Activated B cell treated with CpG ODN at 0.5 μM for 24 hours (primary cell): ENCODE measurements around the gene NEURL3. TPM values are rescaled to one million over a fixed set of nuclear protein-coding genes. Genes with fewer than 3 reads are reported as not detected.

Experiments used
- ATAC-seq: fragments of 200-7000 bp; cut with Tn5 transposase; one replicate; pipeline ENCODE4 v1.10.0; 2021; ENCODE audit warnings: low read depth, mild to moderate bottlenecking, moderate library complexity
- CTCF ChIA-PET: fragments of 350-600 bp; sonication (Branson Sonifier 250); formaldehyde crosslinking; loops from one replicate; lab custom pipeline; 2021; ENCODE audit warnings: antibody characterized with exemption; lab: Charles Lee
- POLR2A ChIA-PET: fragments of 350-600 bp; sonication (Branson Sonifier 250); formaldehyde crosslinking; loops from one replicate; lab custom pipeline; 2021; ENCODE audit warnings: antibody characterized with exemption; lab: Charles Lee
- DNase-seq: peaks from one replicate; pipeline ENCODE4 v3.0.0; 2022
- H3K27ac Mint-ChIP-seq: one replicate; pipeline ENCODE4 v1.8.0; 2020; ENCODE audit warnings: mixed read lengths
- H3K27me3 Mint-ChIP-seq: one replicate; pipeline ENCODE4 v1.8.0; 2021; ENCODE audit warnings: mixed read lengths
- H3K36me3 Mint-ChIP-seq: one replicate; pipeline ENCODE4 v1.8.0; 2021; ENCODE audit warnings: low read depth, mixed read lengths
- H3K4me1 Mint-ChIP-seq: one replicate; pipeline ENCODE4 v1.8.0; 2021; ENCODE audit warnings: mixed read lengths
- H3K4me3 Mint-ChIP-seq: one replicate; pipeline ENCODE4 v1.8.0; 2020; ENCODE audit warnings: mild to moderate bottlenecking, mixed read lengths
- H3K9me3 Mint-ChIP-seq: one replicate; pipeline ENCODE4 v1.8.0; 2020; ENCODE audit warnings: mixed read lengths
- CTCF ChIP-seq: fragments of 200-600 bp; IDR thresholded peaks from one replicate; pipeline ENCODE4 v1.8.0; 2022; ENCODE audit warnings: antibody characterized with exemption, mild to moderate bottlenecking
- intact Hi-C: fragments of 100-400 bp; cut with micrococcal nuclease; formaldehyde crosslinking; loops from one replicate; pipeline ENCODE4 v1.15.1; 2024
- total RNA-seq: library from RNA; stranded (reverse); gene quantifications from 2 replicates; pipeline ENCODE4 v1.2.3, GENCODE V29; 2022

The NEURL3 gene
- total RNA-seq, 1 donor from 2014 or later: not detected

DNA sequence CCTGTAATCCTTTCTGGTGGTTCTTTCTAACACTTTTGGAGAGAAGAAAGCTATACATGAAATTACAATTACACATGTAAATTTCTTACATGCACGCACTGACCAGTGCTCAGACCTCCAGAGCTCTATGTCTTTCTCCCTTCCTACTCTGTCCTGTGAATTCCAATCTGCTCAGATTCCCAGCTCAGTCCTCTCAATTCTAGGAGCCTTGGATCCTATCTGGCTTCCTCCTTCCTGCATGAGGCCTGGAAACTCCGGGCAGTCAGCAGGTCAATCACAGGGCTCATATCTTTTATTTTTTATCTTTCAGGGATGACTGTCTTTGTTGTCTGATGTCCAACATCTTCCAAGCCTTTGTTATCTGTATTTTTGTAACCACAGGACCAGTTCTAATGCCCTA is 56.0 kb downstream of the NEURL3 start:
- DNase-seq (no peak), ATAC-seq (no peak)
- Mint-ChIP-seq H3K9me3 (no peaks in the 10 kb centered on the region), H3K36me3 (no peaks in the 10 kb centered on the region), H3K27ac (no peak overlapping the region), H3K4me3 (no peak overlapping the region), H3K4me1 (no peaks in the 10 kb centered on the region), H3K27me3 (peaks cover 2% of the 10 kb centered on the region)
- intact Hi-C loops: no loop called here
- TF ChIP-seq CTCF: no peak
- ChIA-PET CTCF (no interaction called here), POLR2A (no interaction called here)

DNA sequence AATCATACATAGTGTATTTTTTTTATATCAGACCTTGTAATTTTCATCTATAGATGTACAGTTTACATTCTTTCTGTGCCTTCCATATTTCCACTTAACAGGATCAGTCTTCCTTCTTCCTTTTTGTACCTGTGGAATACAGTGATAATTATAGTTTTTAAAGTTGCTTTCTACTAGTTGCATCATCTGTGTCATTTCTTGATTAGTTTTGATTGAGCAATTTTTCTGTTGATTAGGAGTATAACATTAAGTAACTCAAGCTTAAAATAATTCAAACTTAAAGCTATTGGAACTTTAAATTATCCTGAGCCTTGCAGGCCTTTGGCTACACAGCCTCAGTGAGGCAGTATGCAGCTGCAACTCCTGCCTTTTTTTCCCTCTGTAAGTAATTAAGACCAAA is 57.4 kb downstream of the NEURL3 start:
- CTCF ChIA-PET: no interaction called here
- no peaks in the 10 kb centered on the region for H3K9me3 Mint-ChIP-seq

More for the DNA sequence above, 57.4 kb downstream of the NEURL3 start:
- Mint-ChIP-seq H3K36me3 (no peaks in the 10 kb centered on the region), H3K27ac (no peak overlapping the region), H3K27me3 (peaks cover 2% of the 10 kb centered on the region), H3K4me3 (no peak overlapping the region), H3K4me1 (no peaks in the 10 kb centered on the region)
- no peak for TF ChIP-seq CTCF
- no peak for DNase-seq
- ATAC-seq: no peak
- POLR2A ChIA-PET: no interaction called here
- intact Hi-C loops: no loop called here

Other genes with a start within 250 kb of the NEURL3 start
- gene TMEM127, start 239.4 kb downstream of the NEURL3 start, total RNA-seq: 36.6 and 43.2 TPM in 2 replicates
- 65.6 and 71.6 TPM in 2 replicates for gene CIAO1, start 239.1 kb downstream of the NEURL3 start, total RNA-seq
- gene SNRNP200, start 199.8 kb downstream of the NEURL3 start, total RNA-seq: 185 and 208 TPM in 2 replicates
- 2.7 and 4.4 TPM in 2 replicates for gene ITPRIPL1, start 180.0 kb downstream of the NEURL3 start, total RNA-seq
- 1.8 and 2.4 TPM in 2 replicates for gene NCAPH, start 169.6 kb downstream of the NEURL3 start, total RNA-seq
- 73.4 and 83.5 TPM in 2 replicates for gene ARID5A, start 31.4 kb upstream of the NEURL3 start, total RNA-seq
- gene KANSL3, start 133.0 kb upstream of the NEURL3 start, total RNA-seq: 24.6 and 31.4 TPM in 2 replicates
- gene FER1L5, start 137.4 kb upstream of the NEURL3 start, total RNA-seq: not detected in 2 replicates
- 7.1 and 8.9 TPM in 2 replicates for gene LMAN2L, start 234.7 kb upstream of the NEURL3 start, total RNA-seq